Parathyroid adenoma (tissue), 2 donors: ENCODE data around the gene BST1.

Experiments
- H2AFZ ChIP-seq: fragments of 300-600 bp; sonication (generic); one replicate; pipeline ENCODE4 v1.7.0; 2017; ENCODE audit warnings: antibody characterized with exemption, mild to moderate bottlenecking
- H3K27ac ChIP-seq: fragments of 300-600 bp; sonication (generic); one replicate; pipeline ENCODE4 v1.7.0; 2017
- H3K27me3 ChIP-seq: fragments of 300-600 bp; sonication (generic); one replicate; pipeline ENCODE4 v1.7.0; 2017; ENCODE audit warnings: low read length; ENCODE audit not compliant: control insufficient read depth, insufficient read depth
- H3K36me3 ChIP-seq: fragments of 300-600 bp; sonication (generic); one replicate; pipeline ENCODE4 v1.7.0; 2017; ENCODE audit warnings: low read length; ENCODE audit not compliant: control insufficient read depth, insufficient read depth
- H3K4me1 ChIP-seq: fragments of 300-600 bp; sonication (generic); one replicate; pipeline ENCODE4 v1.7.0; 2017; ENCODE audit warnings: control low read depth
- H3K4me2 ChIP-seq: fragments of 300-600 bp; sonication (generic); one replicate; pipeline ENCODE4 v1.7.0; 2017; ENCODE audit warnings: low read length
- H3K4me3 ChIP-seq: fragments of 300-600 bp; sonication (generic); one replicate; pipeline ENCODE4 v1.7.0; 2017; ENCODE audit warnings: low read depth, low read length
- H3K79me2 ChIP-seq: fragments of 300-600 bp; sonication (generic); one replicate; pipeline ENCODE4 v1.7.0; 2017; ENCODE audit warnings: control low read depth
- H3K9ac ChIP-seq: fragments of 300-600 bp; sonication (generic); one replicate; pipeline ENCODE4 v1.7.0; 2017; ENCODE audit warnings: mild to moderate bottlenecking
- H3K9me3 ChIP-seq: fragments of 300-600 bp; sonication (generic); one replicate; pipeline ENCODE4 v1.7.0; 2017; ENCODE audit warnings: low read length; ENCODE audit not compliant: control insufficient read depth
- CTCF ChIP-seq: fragments of 300-600 bp; sonication (generic); IDR thresholded peaks from one replicate; pipeline ENCODE4 v1.7.0; 2017; ENCODE audit warnings: antibody characterized with exemption, mild to moderate bottlenecking
- donor health status: primary hyperparathyroidism.

Gene BST1

GRCh38 chr4:15711762-15712161, 8.9 kb downstream of the BST1 start:
- no peak for TF ChIP-seq CTCF
- H3K27me3 ChIP-seq, result no peaks in the 10 kb centered on the region
- H3K36me3 ChIP-seq, result no peaks in the 10 kb centered on the region
- no peak overlapping the region for H3K9ac ChIP-seq
- no peak overlapping the region for H2AFZ ChIP-seq
- no peak overlapping the region for H3K27ac ChIP-seq
- H3K9me3 ChIP-seq, result no peaks in the 10 kb centered on the region
- H3K79me2 ChIP-seq, result no peaks in the 10 kb centered on the region
- no peaks in the 10 kb centered on the region for H3K4me1 ChIP-seq
- H3K4me3 ChIP-seq, result no peak overlapping the region
- H3K4me2 ChIP-seq, result no peak overlapping the region

- no peaks in the 10 kb centered on the region for H3K27me3 ChIP-seq
Measured at GRCh38 chr4:15712214-15712613, 9.3 kb downstream of the BST1 start.

GRCh38 chr4:15714141-15714540, 11.3 kb downstream of the BST1 start:
- H3K4me1 ChIP-seq, result no peaks in the 10 kb centered on the region
- no peak for TF ChIP-seq CTCF
- H3K27me3 ChIP-seq, result no peaks in the 10 kb centered on the region
- H3K4me3 ChIP-seq, result no peak overlapping the region
- no peaks in the 10 kb centered on the region for H3K9me3 ChIP-seq
- no peak overlapping the region for H3K4me2 ChIP-seq
- no peak overlapping the region for H3K27ac ChIP-seq
- no peak overlapping the region for H3K9ac ChIP-seq
- H3K79me2 ChIP-seq, result no peaks in the 10 kb centered on the region
- no peak overlapping the region for H2AFZ ChIP-seq
- H3K36me3 ChIP-seq, result no peaks in the 10 kb centered on the region

More at GRCh38 chr4:15712214-15712613, 9.3 kb downstream of the BST1 start:
- Histone ChIP-seq H3K36me3 (no peaks in the 10 kb centered on the region), H3K4me2 (no peak overlapping the region), H2AFZ (no peak overlapping the region), H3K4me3 (no peak overlapping the region), H3K4me1 (no peaks in the 10 kb centered on the region), H3K27ac (no peak overlapping the region), H3K9me3 (no peaks in the 10 kb centered on the region), H3K9ac (no peak overlapping the region), H3K79me2 (no peaks in the 10 kb centered on the region)
- no peak for TF ChIP-seq CTCF

GRCh38 chr4:15714646-15715435, 12.0 kb downstream of the BST1 start:
- Histone ChIP-seq H3K4me2 (no peak overlapping the region), H3K4me3 (no peak overlapping the region), H3K9me3 (no peaks in the 10 kb centered on the region), H3K36me3 (no peaks in the 10 kb centered on the region), H2AFZ (no peak overlapping the region), H3K4me1 (no peaks in the 10 kb centered on the region), H3K79me2 (no peaks in the 10 kb centered on the region), H3K27me3 (no peaks in the 10 kb centered on the region), H3K27ac (no peak overlapping the region), H3K9ac (no peak overlapping the region)
- TF ChIP-seq CTCF, result no peak

GRCh38 chr4:15716115-15716514, 13.2 kb downstream of the BST1 start:
- no peak overlapping the region for H2AFZ ChIP-seq
- no peaks in the 10 kb centered on the region for H3K9me3 ChIP-seq
- no peaks in the 10 kb centered on the region for H3K4me1 ChIP-seq
- no peak for TF ChIP-seq CTCF
- no peak overlapping the region for H3K27ac ChIP-seq
- H3K27me3 ChIP-seq, result no peaks in the 10 kb centered on the region
- no peak overlapping the region for H3K4me3 ChIP-seq
- no peaks in the 10 kb centered on the region for H3K36me3 ChIP-seq
- no peak overlapping the region for H3K4me2 ChIP-seq
- H3K79me2 ChIP-seq, result no peaks in the 10 kb centered on the region
- H3K9ac ChIP-seq, result no peak overlapping the region
